Stimulated activated CD4-positive, alpha-beta T cell treated with anti-CD3 and anti-CD28 coated beads, Interleukin-15, amount 100 ng/mL, for 1 hour (primary cell): ENCODE results near the gene CACTIN.
"Not testable (repeated sequence)": the region's sequence is repeated elsewhere in the genome, so short reads cannot be mapped to it uniquely, and the experiment has no call there.

Experiments
- DNase-seq, 2 donors: peaks; one replicate each; pipeline ENCODE4 v3.0.0-alpha.2; 2020; ENCODE audit warnings: low read depth in 1 of 2, low spot score in 1 of 2

The CACTIN gene

GRCh38 chr19:3572132-3572854 lies 54.3 kb downstream of the CACTIN start:
- peak; percentile 99 for DNase-seq

- DNase-seq, result no peak
These were observed 56.0 kb downstream of the CACTIN start for GRCh38 chr19:3570606-3571011.

- DNase-seq, result not testable (repeated sequence)
These were observed 56.5 kb downstream of the CACTIN start for GRCh38 chr19:3570042-3570441.

GRCh38 chr19:3565139-3565538 lies 61.5 kb downstream of the CACTIN start:
- DNase-seq, result no peak

- DNase-seq, result no peak
These were observed 62.7 kb downstream of the CACTIN start for GRCh38 chr19:3563709-3564524.
